Stromal cell of bone marrow (primary cell): Measurements from ENCODE around the gene WDFY4.
A peak's percentile ranks its signal among the peaks of the same experiment; 100 is the strongest.

Experiments
- DNase-seq: peaks from one replicate; pipeline ENCODE4 v3.0.0-alpha.2; 2012; ENCODE audit warnings: low read depth

The WDFY4 gene

DNA sequence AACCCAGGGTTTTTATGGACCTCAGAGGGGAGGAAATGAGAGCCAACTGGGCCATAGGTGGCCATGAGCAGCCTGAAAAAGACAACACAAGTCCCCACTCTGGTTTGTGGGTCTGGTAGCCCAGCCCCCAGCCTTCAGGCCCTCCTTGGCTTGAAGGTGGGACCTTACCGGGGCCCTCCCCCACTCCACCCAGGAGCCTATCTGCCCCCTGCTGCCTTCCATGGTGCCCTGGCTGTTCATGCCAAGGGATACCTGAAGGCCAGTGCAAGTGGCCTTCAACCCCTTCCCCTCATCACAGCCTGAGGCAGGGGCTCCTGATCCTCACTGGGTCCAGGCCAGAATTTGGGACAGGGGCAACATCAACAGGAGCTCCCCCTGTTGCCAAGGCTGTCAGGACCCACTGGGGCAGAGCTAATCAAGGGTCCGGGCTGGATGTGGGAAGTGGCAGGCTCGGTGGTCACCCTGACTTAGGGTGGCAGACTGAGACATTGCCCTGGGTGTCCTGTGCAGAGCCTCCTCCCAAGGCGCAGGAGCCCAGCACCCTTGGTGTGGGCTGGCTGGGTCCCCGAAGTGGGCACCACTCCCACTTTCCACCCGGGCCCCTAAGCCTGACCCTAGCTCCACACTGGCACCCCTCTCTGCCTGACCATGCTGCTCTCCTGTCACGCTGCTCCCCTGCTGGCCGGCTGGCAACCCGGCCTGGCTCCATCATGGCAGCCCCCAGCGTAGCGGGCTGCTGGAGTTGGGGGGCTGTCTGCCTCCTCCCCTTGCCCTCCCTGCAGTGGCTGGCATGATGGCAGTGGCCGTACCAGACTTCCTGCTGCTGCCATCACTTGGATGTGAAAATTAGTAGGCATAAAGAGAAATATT is 6.4 kb downstream of the WDFY4 start:
- DNase-seq = no peak

DNA sequence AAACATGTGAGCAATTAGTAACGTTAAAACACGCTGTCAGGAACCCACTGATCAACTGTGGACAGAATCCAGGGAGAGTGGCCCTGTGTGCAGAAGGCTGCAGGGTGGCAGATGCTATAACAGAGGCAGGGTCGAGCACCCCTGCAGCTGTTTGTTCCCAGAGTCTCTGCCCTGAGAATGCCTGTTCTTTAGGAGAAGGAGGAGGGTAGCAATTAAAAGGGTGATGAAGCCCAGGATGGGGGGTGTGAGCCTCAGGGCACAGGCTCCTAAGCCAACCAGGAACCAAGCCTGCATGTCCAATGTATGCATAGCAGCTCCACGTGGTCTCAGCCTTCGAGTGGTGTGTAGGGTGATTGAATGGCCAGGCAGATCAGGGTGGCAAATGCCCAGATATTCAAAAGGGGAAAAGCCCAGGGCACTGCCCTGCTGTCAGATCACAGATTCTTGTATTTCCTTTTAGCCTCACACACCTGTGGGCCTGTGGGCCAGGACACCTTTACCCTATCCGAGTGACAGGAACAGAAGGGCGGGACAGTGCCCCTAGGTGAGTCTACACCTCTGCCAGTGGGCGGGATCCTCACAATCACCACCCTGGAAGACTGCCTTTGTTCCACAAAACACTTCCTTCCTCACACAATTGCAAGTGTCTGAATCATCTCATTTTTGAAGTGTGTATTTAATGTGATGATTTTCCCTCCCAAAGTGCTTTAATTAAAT is 7.3 kb downstream of the WDFY4 start:
- no peak for DNase-seq

DNA sequence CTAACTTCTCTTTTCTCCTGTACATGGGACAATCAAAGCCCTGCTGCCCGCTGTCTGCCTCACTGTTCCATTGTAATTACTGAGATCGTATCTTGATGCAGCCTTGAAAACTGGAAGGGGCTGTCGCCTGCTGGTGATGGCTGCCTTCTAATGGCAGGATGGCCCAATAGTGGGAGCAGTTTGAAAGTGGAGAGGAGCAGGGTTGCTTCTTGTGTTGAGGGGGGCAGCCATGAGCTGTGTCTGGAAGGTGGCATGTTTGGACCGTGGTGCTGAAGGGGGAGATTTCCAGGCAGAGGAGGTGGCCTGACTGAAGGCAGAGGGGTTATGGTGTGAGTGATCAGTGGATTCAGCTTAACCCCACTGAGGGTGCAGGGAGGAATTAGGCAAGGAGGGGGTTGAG is 8.1 kb downstream of the WDFY4 start:
- DNase-seq = no peak

DNA sequence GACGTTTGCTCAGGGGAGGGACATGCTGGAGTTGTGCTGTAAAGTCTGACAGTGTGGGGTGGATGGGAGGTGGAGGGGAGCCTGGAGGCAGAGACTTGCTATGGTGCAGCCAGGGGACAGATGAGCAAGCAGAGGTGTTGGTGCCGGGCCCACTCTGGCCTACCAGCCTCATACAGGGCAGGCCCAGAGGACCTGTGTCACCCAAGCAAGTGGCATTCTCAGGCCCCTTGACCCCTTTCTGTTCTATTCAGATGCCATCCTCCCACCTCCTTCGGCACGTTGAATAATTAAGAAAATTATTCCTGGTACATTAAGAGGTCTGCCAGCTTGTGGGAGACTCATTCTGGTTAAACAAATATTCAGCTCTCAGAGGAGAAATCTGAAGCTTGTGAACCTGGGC is 8.5 kb downstream of the WDFY4 start:
- no peak for DNase-seq

DNA sequence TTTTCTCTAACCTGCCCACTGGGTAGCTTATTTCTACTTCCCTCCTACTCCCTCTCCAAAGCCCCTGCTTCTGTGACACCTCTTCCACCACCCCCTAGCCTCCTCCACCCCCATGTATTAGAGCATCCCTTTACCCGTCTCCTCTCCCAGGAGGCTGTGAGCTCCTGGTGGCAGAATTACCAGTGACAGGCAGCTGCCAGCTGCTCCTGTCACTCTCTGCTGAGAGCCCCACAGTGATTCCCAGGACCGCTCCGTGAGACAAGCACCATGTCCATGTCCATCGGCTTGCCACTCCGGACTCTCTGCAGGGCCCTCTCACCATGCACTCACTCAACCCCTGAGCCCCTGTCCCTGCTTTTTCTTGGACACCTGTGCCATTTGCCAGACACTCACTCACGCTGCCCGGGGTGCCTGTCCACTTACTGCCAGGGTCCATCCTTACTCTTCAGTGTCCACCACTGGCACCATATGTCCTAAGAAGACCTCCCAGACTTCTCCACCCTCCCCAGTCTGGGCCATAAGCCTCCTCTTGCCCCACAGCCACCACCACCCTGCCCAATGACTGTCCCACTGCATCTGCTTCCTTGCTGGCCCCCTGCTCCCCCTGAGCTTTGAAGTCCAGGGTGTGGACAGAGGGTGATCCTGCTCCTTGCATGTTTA is 9.8 kb downstream of the WDFY4 start:
- DNase-seq = no peak

DNA sequence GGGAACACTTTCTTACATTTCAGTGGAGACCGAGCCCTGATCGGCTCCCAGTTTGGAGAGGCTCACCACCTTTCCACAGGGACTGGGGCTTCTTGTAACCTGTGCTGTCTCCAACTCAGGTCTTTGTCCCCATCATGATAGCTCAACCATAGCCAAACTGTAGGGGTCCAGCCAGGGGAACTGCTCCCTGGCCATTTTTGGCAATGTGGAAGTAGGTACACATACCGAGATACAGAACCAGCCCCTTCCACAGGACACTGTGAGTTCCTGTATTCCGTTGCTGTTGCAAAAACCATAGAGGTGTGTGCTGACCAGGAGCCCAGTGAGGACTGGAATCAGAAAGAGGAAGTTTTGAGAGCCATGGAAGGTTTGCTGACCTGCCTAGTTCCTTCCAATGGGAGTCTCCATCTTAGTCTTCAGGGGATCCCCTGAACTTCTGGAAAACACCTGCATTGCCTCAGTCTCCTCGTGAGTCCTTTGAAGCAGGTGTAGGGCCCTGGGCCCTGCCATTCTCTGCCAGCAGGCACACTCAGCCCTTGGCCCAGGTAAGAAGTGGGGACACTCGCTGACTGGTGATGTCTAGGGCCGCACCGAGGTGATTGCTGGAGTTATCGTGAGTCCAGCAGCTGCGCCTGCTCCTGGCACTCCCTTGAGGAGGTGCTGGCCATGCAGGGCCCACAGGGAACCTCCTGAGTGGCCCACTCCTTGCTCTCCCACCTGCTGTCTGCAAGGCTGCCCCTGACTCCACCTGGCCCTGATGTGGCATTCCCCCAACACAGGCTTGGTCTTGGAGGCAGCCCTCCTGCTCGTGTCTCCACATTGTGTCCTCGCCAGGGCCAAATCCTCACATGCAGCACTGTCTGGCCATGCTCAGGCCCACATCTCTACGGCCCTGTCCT is 11.2 kb downstream of the WDFY4 start:
- DNase-seq = no peak

DNA sequence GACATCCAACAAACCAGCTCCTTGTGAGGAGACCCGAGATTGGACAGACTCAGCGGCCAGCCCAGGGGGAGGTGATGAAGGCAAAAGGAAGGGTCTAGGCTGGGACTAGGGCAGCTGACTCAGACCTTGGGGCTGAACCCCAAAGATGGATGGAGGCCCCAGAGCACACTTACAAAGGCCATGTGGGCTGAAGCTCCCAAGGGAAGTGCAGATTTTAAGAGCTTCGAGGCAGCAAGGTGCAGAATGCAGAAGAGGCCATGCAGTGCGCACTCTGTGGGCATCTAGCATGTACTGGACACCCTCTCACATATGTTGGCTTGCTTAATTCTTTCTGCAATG is 11.8 kb downstream of the WDFY4 start:
- no peak for DNase-seq

DNA sequence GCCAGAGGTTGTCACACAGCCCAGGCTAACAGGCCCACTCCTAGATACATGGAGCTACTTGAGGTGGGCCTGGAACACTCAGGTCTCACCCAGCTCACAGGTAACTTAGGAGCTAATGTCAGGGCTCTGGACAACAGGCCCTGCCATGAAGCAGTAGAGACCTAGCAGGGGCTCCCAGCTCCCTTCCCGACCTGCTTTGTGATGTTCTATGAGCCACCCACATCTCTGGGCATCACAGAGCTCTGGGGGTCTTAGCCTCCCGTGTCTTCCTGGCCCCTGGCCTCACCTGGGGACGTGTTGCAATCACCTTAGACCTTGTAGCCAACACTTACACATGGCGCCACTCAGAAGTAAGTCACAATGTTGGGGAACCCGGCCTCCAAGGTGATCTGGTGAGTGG is 12.4 kb downstream of the WDFY4 start:
- DNase-seq = no peak

DNA sequence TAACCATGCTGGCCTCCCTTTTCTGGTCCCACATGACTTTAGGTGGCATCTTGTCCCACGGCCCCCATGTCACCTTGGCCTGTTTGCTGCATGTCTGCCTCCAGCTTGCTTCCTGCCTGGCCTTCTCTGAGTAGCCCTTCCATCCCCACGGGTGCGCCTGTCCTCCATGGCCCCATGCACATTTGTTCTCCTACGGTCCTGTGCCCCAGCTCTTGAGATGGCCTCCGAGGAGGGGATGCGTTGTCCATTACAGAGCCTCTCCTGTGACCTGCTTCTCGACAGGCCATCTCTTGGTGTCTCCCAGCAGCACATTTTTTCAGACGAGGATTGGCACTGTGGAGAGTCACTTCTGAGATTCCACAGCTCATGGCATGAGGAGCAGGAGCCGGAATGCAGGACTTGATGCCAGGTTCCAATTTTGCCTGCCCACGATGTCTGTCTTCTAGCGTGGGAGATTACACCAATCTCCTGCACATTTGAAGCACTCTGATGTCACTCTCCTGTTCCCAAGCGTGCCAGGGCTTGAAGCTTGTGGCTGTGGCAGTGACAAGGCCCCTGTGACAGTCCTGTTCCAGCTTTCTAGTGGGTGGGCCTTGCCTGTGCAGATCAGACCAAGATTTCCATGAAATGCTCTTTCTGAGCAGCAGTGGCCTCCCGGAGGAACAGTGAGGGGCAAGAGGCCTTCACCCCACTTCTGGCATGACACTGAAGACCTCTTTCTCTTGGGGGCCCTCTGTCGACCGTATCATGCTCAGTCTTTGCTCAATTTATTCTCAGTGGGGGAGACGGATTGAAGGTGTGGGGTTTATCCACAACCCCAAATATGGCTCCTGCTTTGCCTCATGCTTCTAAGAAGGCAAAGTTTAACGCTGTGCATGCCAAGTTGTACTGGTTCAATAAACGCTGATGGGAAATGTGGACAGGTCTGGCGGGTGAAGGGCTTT is 13.4 kb downstream of the WDFY4 start:
- no peak for DNase-seq

DNA sequence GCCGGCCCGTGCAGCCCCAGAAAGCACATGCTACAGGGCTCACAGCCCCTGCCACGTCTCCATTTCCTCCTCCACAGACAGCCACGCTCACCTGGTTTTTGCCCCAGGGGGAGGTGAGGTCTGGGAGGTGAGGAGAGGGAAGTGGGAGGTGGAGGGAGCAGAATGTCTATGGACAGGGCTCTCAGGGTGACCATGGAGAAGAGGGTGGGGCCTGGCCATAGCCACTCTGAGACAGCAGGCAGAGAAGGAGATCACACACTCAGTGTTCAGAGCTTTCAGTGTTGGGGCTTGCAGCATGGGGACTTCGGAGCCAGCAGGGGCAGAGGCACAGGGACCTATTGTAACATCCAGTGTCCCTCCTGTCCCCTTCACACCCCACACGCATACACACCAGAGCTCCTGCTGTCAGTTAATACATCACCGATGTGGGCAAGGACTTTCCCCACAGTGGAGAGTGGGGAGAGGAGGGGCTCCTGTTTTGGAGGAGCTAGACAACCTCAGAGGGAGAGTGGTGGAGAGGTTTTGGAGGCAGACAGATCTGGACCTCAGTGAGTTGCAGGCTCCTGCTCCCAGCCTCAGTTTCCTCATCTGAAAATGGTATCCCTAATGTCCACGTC is 14.4 kb downstream of the WDFY4 start:
- no peak for DNase-seq

DNA sequence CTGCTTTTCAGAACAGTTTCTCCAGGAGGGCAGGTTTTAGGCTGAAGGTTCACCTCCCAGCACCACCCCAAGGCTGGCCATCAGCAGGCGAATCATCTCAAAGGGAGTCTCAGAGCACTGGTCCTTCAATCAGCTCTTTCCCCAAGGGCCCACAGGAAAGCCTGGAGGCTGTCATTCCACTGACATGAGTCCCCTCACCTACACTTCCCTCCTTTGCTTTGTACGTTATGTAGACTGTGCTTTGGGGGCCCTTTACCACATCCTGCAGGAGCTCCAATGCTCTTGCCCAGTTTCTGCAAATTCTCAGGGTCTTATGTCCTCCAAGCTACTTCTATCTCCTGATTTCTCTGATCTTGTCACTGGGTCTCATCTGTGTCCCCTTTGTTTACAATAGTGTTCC is 15.4 kb downstream of the WDFY4 start:
- no peak for DNase-seq

DNA sequence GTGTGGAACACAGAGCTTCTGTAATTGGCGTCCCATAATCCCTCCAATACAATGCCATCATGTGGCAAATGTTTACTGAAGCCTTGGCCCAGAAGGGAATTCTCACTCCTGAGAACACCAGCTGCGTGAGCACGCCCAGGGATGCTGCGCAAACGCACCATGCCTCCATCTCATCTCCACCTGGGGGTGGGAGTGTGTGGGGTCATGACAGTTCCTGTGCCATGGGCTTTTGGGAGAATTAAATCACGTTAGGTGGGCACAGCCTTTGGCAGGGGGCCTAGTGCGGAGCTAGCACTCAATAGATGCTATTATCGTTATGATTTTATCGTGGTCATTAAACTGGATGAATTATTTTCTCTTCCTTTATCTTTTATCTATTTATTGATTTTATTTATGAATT is 15.8 kb downstream of the WDFY4 start:
- DNase-seq = no peak

DNA sequence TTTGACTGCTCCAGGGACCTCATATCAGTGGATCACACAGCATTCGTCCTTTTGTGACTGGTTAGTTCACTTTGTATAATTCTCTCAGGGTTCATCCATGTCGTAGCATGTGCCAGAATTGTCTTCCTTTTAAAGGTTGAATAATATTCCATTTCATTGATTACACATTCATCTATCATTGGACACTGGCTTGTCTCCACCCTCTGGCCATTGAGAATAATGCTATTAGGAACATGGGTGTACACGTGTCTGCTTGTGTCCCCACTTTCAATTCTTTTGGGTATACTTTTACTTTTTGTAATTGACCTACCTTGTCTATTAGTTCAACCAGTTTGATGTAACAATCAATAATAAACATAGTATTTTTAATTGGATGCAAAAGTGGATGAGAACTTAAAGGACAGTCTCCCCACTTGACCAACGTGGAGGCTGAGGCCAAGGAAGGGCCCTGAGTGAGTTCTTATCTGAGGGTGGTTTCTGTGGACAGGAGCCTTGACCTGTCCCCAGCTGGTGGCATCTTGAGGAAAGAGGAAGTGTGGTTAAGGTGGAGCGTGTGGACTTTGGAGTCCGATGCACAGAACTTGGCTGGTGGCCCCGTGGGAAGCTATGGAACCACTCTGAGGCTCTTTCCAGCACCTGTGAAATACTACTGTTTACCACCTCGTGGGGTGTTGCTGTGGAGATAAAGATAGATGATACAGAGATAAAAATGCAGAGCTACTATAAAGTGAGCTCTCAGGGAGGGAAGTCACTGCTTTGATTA is 16.6 kb downstream of the WDFY4 start:
- DNase-seq = no peak

DNA sequence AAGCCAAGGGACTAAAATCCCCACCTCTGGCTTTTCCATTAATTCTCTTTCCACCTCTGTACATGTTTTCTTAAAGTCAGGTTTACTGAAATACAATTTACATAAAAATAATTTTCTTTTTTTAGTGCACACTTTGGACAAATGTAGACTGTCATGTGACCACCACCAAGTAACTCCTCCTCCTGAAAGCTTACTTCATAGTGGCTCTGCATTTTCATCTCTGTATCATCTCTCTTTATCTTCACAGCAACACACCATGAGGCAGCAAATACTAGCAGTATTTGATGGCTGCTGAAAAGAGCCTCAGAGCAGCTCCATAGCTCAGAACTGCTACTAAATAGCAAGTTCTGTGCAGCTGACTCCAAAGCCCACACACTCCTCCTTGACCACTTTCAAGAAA is 17.3 kb downstream of the WDFY4 start:
- no peak for DNase-seq

DNA sequence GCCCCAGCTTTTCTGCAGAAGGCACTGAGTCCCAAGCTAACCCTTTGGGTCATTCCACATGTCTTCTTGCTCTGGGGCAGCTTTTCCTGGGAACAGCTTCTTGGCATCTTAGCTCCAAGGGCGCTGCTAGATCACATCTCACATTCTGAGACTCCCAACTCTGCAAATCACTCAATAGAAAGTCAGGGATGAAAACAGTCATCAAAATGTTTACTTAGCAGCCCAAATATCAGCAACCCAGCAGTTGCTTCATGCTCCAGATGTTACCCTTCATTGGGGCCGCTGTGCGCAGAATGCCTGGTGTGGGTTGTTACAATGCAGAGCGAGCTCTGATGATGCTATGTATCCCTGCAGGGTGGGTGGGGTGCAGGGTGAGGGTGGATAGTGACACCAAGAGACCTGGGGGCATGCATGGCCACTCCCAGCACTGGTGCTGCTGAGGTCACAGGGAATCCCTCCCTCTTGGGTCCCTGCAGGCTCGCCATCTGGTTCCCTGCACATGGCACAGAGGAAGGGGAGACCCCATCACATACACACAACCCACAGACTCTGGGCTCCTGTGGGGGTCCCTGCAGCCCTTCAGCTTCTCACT is 19.0 kb downstream of the WDFY4 start:
- no peak for DNase-seq

DNA sequence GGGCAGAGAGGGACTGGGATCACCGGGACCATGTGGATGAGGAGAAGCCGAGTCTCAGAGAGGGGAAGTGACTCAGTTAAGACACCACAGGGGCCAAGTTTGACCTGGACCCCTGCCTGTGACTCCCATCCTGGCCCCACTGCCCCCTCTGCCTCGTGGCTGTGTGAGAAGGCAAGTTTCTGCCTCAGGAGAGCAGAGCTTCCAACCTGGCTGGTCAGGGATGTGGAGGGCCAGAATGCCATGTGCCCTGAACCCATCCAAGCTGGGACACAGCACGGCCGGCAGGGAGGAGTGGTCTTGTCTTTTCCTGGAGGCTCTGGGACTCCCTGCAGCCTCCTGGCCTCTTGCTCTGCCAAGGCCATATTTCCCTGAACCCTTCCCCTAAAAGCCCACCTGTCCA is 19.5 kb downstream of the WDFY4 start:
- DNase-seq = no peak

DNA sequence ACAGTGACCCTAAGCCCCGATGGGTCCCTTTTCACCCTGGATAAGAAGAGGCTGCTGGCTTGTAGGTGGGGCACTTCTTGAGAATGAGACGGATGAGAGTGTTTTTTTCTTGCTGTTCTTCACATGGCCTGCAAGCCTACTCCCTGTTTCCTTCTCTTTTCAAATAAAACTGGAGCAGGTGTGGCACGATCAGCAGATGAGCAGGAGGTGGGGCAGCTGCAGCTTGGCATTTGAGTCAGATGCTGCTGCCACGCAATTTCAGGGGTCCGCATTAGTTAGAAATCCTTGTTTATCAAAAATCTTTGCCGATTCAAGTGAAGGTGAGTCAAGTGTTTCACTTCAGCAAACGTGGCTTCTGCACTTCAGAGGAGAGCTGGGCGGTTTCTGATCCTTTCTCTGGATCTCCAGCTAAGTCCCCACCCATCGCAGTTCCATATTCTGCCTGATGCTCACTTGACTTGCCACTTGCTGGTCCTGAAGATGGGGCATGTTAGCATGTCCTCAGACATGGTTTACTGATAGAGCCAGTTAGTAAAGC is 20.8 kb downstream of the WDFY4 start:
- DNase-seq = no peak

DNA sequence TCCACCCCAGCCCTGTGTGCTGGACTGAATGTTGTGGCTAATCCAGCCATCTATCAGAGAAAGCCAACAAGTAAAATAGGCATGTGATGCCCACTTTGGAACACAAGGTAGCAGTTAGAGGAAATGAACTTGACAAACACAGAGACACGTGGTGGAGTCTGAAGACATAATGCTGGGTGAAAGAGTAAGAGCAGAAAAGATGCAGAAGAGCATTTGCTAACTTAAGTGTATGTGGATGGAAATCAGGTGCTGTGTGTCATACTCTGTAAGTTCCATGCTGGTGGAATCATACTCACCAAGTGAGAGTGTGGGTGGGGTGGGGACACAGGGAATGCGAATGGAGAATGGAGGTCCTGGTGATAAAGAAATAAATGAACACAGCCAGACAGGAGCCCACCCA is 22.8 kb downstream of the WDFY4 start:
- no peak for DNase-seq

DNA sequence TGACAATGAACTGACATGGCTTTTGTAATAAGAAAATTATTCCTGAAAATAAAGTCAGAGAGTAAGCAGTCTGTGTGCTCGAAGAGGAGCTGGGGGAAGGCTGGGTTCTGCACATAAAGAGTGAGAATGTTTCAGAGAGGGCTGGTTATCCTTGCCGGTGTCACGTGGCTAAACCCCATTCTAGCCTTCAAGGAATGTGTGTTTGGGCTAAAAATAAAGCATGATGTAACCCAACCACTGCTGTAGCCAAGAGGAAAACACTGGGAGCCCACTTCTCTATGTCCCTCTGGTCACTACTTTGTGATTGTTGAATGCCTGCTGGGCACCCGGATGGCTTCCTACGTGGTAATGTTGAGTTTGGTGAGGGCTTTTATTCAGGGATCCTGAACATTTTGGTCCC is 23.5 kb downstream of the WDFY4 start:
- peak; percentile 1 for DNase-seq
